ENCODE measurements around the gene VTCN1. TPM values are rescaled to one million over a fixed set of nuclear protein-coding genes. Genes with fewer than 3 reads are reported as not detected.
A peak's percentile ranks its signal among the peaks of the same experiment; 100 is the strongest.

Gene VTCN1
- total RNA-seq, 2 experiments from 2014 or later = not detected

DNA sequence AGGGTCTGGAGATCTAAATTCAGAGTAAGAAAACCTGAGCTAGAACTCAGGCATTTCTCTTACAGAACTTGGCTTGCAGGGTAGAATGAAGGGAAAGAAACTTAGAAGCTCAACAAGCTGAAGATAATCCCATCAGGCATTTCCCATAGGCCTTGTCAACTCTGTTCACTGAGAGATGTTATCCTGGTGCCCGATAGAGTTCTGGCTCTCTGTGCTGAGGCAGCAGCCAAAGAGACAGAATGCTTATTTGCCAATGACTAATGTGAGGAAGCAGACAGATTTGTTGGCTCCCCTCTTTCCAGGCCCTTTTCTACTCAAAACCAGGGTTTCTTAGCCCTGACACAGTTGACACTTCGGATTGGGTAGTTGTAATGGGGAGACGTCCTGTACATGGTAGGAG, 66.9 kb downstream of the VTCN1 start:
- POLR2A ChIA-PET = no interaction called here
- DNase-seq (no peak), ATAC-seq (ENCODE audit: low read depth) (no peak)
- Mint-ChIP-seq H3K27ac (no peak overlapping the region), H3K27me3 (peaks cover 8% of the 10 kb centered on the region), H3K4me1 (peaks cover 5% of the 10 kb centered on the region), H3K36me3 (no peaks in the 10 kb centered on the region), H3K9me3 (no peaks in the 10 kb centered on the region), H3K4me3 (no peak overlapping the region)

DNA sequence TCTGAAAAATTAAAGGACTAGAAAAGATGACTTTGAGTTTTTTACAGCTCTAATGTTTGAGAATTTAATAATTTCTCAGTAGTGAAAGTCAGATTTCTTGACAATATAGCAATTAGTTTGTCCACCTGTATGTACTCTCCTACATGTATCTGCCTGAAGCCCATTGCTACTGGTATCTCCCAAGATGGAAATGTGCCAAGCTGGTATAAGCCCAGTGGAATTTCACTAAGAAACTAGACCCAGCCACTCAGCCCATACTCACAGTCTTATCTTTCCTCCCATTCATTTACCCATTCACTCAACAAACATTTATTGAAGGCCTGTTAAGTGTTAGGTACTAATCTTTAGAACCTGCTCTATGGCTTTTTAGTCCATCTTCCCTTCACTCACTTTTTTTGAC, 67.6 kb downstream of the VTCN1 start:
- H3K27me3 Mint-ChIP-seq = peaks cover 8% of the 10 kb centered on the region
- no peak for ATAC-seq (ENCODE audit: low read depth)
- H3K27ac Mint-ChIP-seq = no peak overlapping the region
- H3K4me3 Mint-ChIP-seq = no peak overlapping the region
- peaks cover 5% of the 10 kb centered on the region for H3K4me1 Mint-ChIP-seq
- no peak for DNase-seq
- H3K36me3 Mint-ChIP-seq = no peaks in the 10 kb centered on the region
- H3K9me3 Mint-ChIP-seq = no peaks in the 10 kb centered on the region
- POLR2A ChIA-PET = no interaction called here

DNA sequence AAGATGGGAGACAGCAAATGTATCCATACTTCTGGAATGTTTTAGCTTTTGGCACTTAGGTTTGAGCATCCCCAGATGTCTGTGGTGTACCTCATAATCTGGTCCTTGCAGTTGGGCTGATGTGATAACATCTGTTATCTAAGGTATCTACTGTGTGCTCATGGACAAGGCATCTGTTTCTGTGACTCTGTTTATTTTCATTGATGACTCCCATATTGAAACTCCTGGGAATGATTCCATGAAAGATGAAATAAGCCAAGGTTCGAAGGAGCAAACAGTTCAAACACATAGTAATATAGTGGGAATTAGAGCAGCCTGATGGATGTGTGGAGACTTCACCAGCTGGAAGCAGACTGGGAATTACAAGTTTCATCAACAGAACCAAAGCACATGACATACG, 68.5 kb downstream of the VTCN1 start:
- POLR2A ChIA-PET = no interaction called here
- ATAC-seq (ENCODE audit: low read depth) = no peak
- Mint-ChIP-seq H3K4me1 (peaks cover 5% of the 10 kb centered on the region), H3K27ac (no peak overlapping the region), H3K27me3 (peaks cover 8% of the 10 kb centered on the region), H3K9me3 (no peaks in the 10 kb centered on the region), H3K36me3 (no peaks in the 10 kb centered on the region), H3K4me3 (no peak overlapping the region)
- DNase-seq = no peak

DNA sequence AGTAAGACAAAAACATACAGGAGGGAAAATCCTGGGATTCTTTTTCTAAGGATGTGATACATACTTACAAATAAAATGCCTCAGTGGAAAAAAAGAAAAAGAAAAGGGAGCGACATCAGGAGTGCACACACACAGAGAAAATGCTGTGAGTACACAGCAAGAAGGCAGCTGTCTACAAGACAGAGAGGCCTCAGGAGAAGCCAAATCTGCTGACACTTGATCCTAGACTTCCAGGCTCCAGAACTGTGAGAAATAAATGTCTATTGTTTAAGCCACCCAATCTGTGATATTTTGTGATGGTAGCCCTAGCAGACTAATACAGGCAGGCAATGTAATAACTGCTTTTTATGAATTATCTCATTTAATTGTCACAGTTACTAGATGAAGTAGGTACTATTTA, 72.2 kb downstream of the VTCN1 start:
- ATAC-seq (ENCODE audit: low read depth) = no peak
- Mint-ChIP-seq H3K36me3 (no peaks in the 10 kb centered on the region), H3K9me3 (no peaks in the 10 kb centered on the region), H3K27me3 (peaks cover 11% of the 10 kb centered on the region), H3K4me3 (no peak overlapping the region), H3K27ac (no peak overlapping the region), H3K4me1 (no peaks in the 10 kb centered on the region)
- POLR2A ChIA-PET = no interaction called here
- no peak for DNase-seq

DNA sequence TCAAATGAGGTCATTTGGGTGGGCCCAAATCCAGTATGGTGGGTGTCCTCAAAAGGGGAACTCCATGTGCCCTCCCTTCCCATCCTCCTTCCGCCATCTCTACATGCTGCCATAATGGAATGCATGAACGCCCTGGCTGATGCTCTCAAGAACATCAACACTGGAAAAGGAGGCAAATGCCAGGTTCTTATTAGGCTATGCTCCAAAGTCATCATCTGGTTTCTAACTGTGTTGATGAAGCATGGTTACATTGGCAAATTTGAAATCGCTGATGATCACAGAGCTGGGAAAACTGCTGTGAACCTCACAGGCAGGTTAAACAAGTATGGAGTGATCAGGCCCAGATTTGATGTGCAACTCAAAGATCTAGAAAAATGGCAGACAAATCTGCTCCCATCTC, 72.6 kb downstream of the VTCN1 start:
- POLR2A ChIA-PET = no interaction called here
- H3K9me3 Mint-ChIP-seq = no peaks in the 10 kb centered on the region
- peaks cover 13% of the 10 kb centered on the region for H3K27me3 Mint-ChIP-seq
- DNase-seq (no peak), ATAC-seq (ENCODE audit: low read depth) (no peak)
- H3K4me1 Mint-ChIP-seq = no peaks in the 10 kb centered on the region
- no peaks in the 10 kb centered on the region for H3K36me3 Mint-ChIP-seq
- H3K4me3 Mint-ChIP-seq = no peak overlapping the region
- H3K27ac Mint-ChIP-seq = no peak overlapping the region

DNA sequence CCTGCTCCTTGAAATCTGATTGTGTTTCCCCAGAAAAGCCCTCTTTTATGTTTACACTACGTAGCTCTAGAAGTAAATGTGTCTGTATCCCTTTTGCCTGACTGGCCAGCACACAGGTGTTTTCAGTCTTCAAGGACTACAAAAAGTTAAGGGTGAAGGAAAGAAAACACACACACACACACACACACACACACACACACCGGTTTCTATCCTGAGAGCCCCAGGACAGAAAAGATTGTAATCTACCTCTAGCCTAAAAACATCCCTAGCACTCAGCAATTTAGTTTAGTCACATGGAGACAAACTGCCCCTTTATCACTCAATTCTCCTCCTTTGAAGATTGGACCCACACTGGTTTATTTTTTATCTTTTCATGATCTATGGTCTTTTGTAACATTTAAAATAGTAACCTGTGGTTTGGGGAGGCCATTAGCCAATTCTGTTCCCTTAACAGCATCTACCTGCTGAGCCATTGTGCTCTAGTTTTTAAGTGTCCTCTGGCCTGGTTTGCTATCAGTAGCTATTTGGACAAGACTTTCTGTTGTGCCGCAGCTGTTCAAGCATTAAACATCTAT, 73.4 kb downstream of the VTCN1 start:
- no peak overlapping the region for H3K27ac Mint-ChIP-seq
- H3K4me3 Mint-ChIP-seq = no peak overlapping the region
- no peaks in the 10 kb centered on the region for H3K36me3 Mint-ChIP-seq
- no peak for ATAC-seq (ENCODE audit: low read depth)
- POLR2A ChIA-PET = no interaction called here
- no peaks in the 10 kb centered on the region for H3K4me1 Mint-ChIP-seq
- no peaks in the 10 kb centered on the region for H3K9me3 Mint-ChIP-seq
- no peak for DNase-seq
- peaks cover 13% of the 10 kb centered on the region for H3K27me3 Mint-ChIP-seq

DNA sequence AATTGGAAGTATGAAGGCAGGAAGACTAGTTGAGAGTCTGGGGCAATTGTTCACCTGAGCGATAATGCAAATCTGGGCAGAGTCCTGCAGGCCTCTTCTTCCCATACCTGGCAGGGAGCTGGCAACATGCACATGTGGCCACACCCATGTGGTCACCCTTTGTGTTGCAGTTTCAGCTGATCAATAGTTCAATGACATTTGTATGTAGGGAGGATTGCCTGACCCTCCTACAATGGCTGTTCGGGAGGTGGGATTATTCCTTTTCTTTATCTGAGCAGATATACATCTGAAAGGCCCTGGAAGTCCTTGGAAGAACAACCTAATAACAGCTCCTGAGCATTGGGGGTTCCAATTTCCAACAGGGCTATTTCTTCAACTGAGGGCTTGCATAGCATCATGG, 74.0 kb downstream of the VTCN1 start:
- Mint-ChIP-seq H3K27ac (no peak overlapping the region), H3K9me3 (no peaks in the 10 kb centered on the region), H3K4me1 (no peaks in the 10 kb centered on the region), H3K4me3 (no peak overlapping the region), H3K36me3 (no peaks in the 10 kb centered on the region), H3K27me3 (peaks cover 13% of the 10 kb centered on the region)
- ATAC-seq (ENCODE audit: low read depth) = no peak
- POLR2A ChIA-PET = no interaction called here
- no peak for DNase-seq

DNA sequence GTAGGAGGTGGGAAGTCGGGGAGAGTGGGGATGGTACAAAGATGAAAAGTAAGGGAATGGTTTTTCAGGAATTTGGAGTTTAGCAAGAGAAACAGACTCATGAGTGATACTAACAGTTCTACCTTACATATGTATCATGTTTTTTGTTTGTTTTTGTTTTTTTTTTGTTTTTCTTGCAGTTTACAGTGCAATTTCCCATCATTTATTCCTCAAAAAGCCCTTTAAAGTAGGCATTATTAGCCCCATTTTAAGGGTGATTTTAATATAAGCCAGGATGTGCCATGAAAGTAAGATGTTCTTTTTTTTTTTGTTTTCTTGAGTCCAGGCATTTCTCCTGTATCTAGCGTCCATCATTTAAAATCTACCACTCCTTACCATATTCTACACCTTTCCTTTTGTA, 75.4 kb downstream of the VTCN1 start:
- Mint-ChIP-seq H3K4me1 (no peaks in the 10 kb centered on the region), H3K27ac (no peak overlapping the region), H3K4me3 (no peak overlapping the region), H3K36me3 (no peaks in the 10 kb centered on the region), H3K9me3 (no peaks in the 10 kb centered on the region), H3K27me3 (peaks cover 11% of the 10 kb centered on the region)
- POLR2A ChIA-PET = no interaction called here
- ATAC-seq (ENCODE audit: low read depth) (no peak), DNase-seq (no peak)

DNA sequence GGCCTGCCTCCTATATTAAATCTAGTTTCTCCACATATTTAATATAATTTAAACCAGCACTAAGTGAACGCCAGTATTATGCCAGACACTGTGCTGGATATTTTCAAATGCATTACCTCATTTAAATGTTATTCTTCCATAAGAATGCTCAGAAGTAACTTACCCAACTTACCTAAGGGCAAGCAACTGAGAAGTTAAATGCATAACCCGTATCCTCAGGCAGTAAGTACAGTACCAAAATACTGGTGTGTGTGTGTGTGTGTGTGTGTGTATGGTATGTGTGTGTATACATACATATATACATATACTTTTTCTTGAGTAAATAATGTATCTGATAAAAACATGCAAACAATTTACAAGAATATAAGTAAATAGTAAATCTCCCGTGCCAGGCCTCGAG, 80.2 kb downstream of the VTCN1 start:
- no peaks in the 10 kb centered on the region for H3K9me3 Mint-ChIP-seq
- peaks cover 20% of the 10 kb centered on the region for H3K27me3 Mint-ChIP-seq
- H3K4me1 Mint-ChIP-seq = peaks cover 2% of the 10 kb centered on the region
- H3K36me3 Mint-ChIP-seq = no peaks in the 10 kb centered on the region
- POLR2A ChIA-PET = no interaction called here
- DNase-seq = no peak
- ATAC-seq (ENCODE audit: low read depth) = no peak
- H3K27ac Mint-ChIP-seq = no peak overlapping the region
- H3K4me3 Mint-ChIP-seq = no peak overlapping the region

DNA sequence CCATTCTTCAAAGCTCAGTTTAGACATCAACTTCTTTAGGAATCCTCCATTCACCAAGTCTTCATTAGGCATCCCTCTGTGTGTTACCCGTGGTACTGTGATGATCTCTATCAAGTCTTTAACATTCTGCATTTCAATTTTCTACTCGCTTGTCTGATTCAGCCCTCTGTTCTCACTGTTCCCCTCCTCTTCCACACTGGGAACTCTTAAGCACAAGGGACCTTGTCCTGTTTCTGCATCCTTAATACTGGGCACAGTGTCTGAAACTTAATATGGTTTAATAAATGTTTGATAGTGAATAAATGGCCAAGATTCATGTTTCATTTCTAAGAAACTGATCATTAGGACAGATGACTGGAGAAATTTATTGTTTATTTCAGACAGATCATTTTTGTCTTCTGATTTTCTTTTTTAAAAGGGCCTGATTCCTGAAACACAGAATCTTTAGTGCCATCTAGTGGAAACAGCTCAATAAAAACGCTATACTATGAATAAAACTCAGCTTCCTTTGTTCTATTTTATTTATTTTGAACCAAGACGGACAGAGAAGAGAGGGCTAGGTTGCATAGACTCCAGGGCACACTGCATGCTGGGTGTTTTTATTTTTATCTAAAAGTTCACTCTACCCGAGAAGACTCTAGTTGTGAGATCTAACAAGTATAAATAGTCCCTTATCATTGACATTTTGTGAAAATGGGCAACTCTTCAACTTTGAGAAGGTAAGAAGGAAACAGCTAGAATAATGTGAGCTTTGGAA, 82.2 kb downstream of the VTCN1 start:
- POLR2A ChIA-PET = interaction anchor here (1.1 kb wide), 1 partner anchor 239 kb away, joined by 3 read pairs; the partner anchor contains the start of gene MAN1A2
- DNase-seq = no peak
- ATAC-seq (ENCODE audit: low read depth) = no peak

DNA sequence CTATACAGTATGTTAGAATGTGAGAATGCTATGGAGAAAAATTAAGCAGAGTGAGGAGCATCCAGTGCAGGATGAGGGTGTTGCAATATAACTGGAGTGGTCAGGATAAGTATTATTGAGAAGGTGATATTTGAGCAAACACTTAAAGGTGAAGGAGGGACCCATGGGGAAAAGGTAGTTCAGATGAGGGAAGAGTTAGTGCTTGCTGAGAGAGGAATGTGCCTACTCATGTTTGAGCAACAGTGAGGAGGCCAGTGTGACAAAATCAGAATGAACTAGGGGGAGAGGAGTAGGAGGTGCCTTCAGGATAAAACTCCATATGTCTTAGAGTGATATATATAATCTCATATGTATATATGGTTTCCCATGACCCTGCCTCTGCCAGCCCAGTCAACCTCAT, 82.9 kb downstream of the VTCN1 start:
- H3K4me1 Mint-ChIP-seq = peaks cover 2% of the 10 kb centered on the region

More for the DNA sequence above, 82.2 kb downstream of the VTCN1 start:
- Mint-ChIP-seq H3K36me3 (no peaks in the 10 kb centered on the region), H3K4me3 (no peak overlapping the region), H3K27ac (no peak overlapping the region), H3K27me3 (peaks cover 11% of the 10 kb centered on the region), H3K4me1 (peaks cover 2% of the 10 kb centered on the region), H3K9me3 (no peaks in the 10 kb centered on the region)

DNA sequence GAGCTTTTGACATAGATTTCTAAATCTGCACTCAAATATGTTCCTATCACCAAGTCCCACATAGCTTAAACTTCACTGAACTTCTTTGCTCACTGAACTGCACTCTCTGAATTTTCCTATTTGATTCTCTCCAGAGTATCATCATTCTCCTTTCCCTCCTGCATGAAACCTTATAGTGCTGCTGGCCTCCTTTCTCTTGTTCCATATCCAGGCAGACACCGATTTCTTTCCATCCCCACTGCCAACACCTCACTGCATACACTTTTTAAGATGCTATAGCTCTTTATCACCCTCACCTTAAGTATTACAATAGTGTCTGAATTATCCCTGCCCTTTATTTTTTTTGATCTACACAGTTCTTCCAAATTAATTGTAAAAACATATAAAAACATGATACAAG, 86.1 kb downstream of the VTCN1 start:
- no peak for ATAC-seq (ENCODE audit: low read depth)
- DNase-seq = no peak
- H3K36me3 Mint-ChIP-seq = no peaks in the 10 kb centered on the region
- H3K4me1 Mint-ChIP-seq = peaks cover 4% of the 10 kb centered on the region
- H3K4me3 Mint-ChIP-seq = no peak overlapping the region
- peaks cover 19% of the 10 kb centered on the region for H3K27me3 Mint-ChIP-seq
- H3K27ac Mint-ChIP-seq = no peak overlapping the region
- H3K9me3 Mint-ChIP-seq = no peaks in the 10 kb centered on the region
- POLR2A ChIA-PET = no interaction called here

More for the DNA sequence above, 82.9 kb downstream of the VTCN1 start:
- Mint-ChIP-seq H3K4me3 (no peak overlapping the region), H3K9me3 (no peaks in the 10 kb centered on the region), H3K27me3 (peaks cover 10% of the 10 kb centered on the region), H3K27ac (no peak overlapping the region), H3K36me3 (no peaks in the 10 kb centered on the region)
- ATAC-seq (ENCODE audit: low read depth) (no peak), DNase-seq (no peak)
- POLR2A ChIA-PET = interaction anchor here (1.1 kb wide), 1 partner anchor 239 kb away, joined by 3 read pairs; the partner anchor contains the start of gene MAN1A2

DNA sequence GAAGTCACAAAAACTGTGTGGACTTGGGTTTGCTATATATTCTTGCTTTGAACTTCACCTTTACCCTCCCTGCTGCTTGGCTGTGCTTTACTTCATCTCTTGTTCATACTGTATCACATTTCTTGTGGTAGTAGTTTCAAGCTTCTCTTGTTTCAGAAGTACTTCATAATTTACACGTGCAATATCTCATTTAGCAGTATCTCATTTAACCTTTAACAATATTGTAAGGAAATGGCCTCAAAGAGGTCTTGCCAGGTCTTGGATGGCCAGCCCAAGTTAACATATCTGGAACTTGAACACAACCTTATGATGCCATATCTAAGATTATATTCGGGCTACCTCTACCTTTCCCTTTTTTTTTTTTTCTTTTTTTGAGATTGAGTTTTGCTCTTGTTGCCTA, 87.5 kb downstream of the VTCN1 start:
- POLR2A ChIA-PET = interaction anchor here (1.5 kb wide), 1 partner anchor 63 kb away, joined by 3 read pairs; the partner anchor contains the start of gene TTF2
- H3K4me3 Mint-ChIP-seq = peak overlapping the region; percentile 14
- no peaks in the 10 kb centered on the region for H3K9me3 Mint-ChIP-seq
- no peak overlapping the region for H3K27ac Mint-ChIP-seq
- no peaks in the 10 kb centered on the region for H3K36me3 Mint-ChIP-seq
- peaks cover 1% of the 10 kb centered on the region for H3K4me1 Mint-ChIP-seq
- DNase-seq = no peak
- peaks cover 15% of the 10 kb centered on the region for H3K27me3 Mint-ChIP-seq
- no peak for ATAC-seq (ENCODE audit: low read depth)

DNA sequence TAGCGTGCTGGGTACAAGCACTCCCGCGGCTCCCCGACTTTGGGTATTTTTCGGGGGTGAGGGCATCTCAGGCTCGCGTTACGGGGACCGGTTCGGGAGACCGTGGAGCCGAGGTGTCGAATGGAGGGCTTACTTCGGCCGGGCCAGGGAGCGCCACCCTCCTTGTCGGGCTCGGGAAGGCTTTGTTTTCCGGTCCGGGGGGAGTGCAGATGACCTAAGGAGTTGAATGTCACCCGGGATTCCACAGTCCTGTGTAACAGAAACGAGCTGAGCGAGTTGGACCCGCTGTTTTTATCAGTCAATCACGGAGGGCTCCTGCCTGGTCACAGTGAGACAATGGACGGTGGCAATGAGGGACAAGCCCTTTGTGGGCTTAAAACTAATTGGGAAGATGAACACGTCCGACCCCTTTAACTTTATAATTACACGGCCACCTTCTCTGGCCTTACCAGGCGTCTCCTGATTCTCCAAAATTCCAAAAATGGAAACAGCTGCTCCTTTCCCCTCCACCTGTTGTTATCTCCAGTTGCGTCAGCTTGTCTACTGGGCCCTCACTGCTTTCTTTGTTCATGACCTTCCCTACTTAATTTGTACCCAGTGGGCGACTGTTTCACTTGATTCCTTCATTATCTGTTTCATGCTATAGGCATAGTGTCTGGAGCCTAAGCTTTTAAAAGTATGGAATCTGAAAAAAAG, 88.2 kb downstream of the VTCN1 start:
- Mint-ChIP-seq H3K9me3 (no peaks in the 10 kb centered on the region), H3K36me3 (no peaks in the 10 kb centered on the region), H3K4me1 (peaks cover 1% of the 10 kb centered on the region), H3K27me3 (peaks cover 15% of the 10 kb centered on the region), H3K4me3 (peak overlapping the region; percentile 81), H3K27ac (no peak overlapping the region)
- POLR2A ChIA-PET = interaction anchor here (1.3 to 1.5 kb wide), 2 partner anchors 29 to 62 kb away, joined by 3 read pairs; partner anchors contain the start of gene TTF2
- ATAC-seq (ENCODE audit: low read depth) (no peak), DNase-seq (no peak)

Data from activated naive CD8-positive, alpha-beta T cell treated with anti-CD3 and anti-CD28 coated beads, Interleukin-2, amount 10 ng/mL, durations not matched to agents 7 days and 5 days (primary cell).